PC-9 (cell line): ENCODE measurements around the gene HOXA4.

Experiments
- CTCF ChIP-seq: fragments of 200-600 bp; sonication (generic); conservative IDR thresholded peaks from 2 replicates; pipeline ENCODE4 v1.6.1; 2017; ENCODE audit warnings: mixed run types, antibody characterized with exemption, mild to moderate bottlenecking, moderate library complexity
- EZH2 ChIP-seq: fragments of 200-600 bp; sonication (generic); IDR thresholded peaks from 2 replicates; pipeline ENCODE4 v1.8.0; 2017; ENCODE audit warnings: antibody characterized with exemption, low read depth

GRCh38 chr7:27144781-27145164, 14.2 kb upstream of the HOXA4 start:
- no peak for TF ChIP-seq CTCF
- TF ChIP-seq EZH2: no peak
